Cardiac muscle cell (in vitro differentiated cells and primary cell): ENCODE measurements around the gene SH3GL2. TPM values are rescaled to one million over a fixed set of nuclear protein-coding genes. Genes with fewer than 3 reads are reported as not detected.
A peak's percentile ranks its signal among the peaks of the same experiment; 100 is the strongest.

Experiments used
- DNase-seq, 2 donors: peaks; one replicate each; pipeline versions ENCODE4 v3.0.0 to v3.0.0-alpha.2; 2010 to 2017; ENCODE audit warnings: low read depth in 1 of 2, low spot score in 1 of 2
- H3K27ac ChIP-seq: fragments of 200-600 bp; sonication (generic); 2 replicates; pipeline ENCODE4 v1.5.1; 2016
- H3K27me3 ChIP-seq: fragments of 200-600 bp; sonication (generic); 2 replicates; pipeline ENCODE4 v1.6.0; 2016; ENCODE audit warnings: control low read depth
- H3K36me3 ChIP-seq: fragments of 200-600 bp; sonication (generic); 2 replicates; pipeline ENCODE4 v1.5.1; 2016; ENCODE audit warnings: control low read depth
- H3K4me1 ChIP-seq: fragments of 200-600 bp; sonication (generic); 2 replicates; pipeline ENCODE4 v1.8.1; 2017; ENCODE audit warnings: low read depth, mild to moderate bottlenecking, mixed run types
- H3K4me3 ChIP-seq: fragments of 200-600 bp; sonication (generic); 2 replicates; pipeline ENCODE4 v1.5.1; 2016; ENCODE audit warnings: mild to moderate bottlenecking
- H3K9me3 ChIP-seq: fragments of 200-600 bp; sonication (generic); 2 replicates; pipeline ENCODE4 v1.5.1; 2017; ENCODE audit warnings: low read depth, mild to moderate bottlenecking, control low read depth
- CTCF ChIP-seq: IDR thresholded peaks from 2 replicates; pipeline ENCODE4 v1.5.1; 2012; ENCODE audit warnings: low read depth, mild to moderate bottlenecking, low read length
- polyA plus RNA-seq: library from polyadenylated mRNA; unstranded; fragments of >200 nt; fragmentation: Nextera tagmentation; extraction: Ambion mirVana; gene quantifications from 2 replicates; pipeline ENCODE4 v1.2.1, GENCODE V29; 2016
- total RNA-seq: library from RNA; depleted of rRNA; stranded (reverse); fragments of >200 nt; gene quantifications from 2 replicates; pipeline ENCODE4 v1.2.3, GENCODE V29; 2016

Gene SH3GL2
- total and polyA plus RNA-seq, 2 experiments from 2014 or later, result 0.06 TPM; not detected in 1

GRCh38 chr9:17589771-17590170 lies 10.9 kb downstream of the SH3GL2 start:
- Histone ChIP-seq H3K4me1 (no peaks in the 10 kb centered on the region), H3K9me3 (no peaks in the 10 kb centered on the region), H3K27ac (no peak overlapping the region), H3K36me3 (no peaks in the 10 kb centered on the region), H3K27me3 (peaks cover 3% of the 10 kb centered on the region), H3K4me3 (no peak overlapping the region)
- no peak for DNase-seq
- TF ChIP-seq CTCF, result no peak

DNA sequence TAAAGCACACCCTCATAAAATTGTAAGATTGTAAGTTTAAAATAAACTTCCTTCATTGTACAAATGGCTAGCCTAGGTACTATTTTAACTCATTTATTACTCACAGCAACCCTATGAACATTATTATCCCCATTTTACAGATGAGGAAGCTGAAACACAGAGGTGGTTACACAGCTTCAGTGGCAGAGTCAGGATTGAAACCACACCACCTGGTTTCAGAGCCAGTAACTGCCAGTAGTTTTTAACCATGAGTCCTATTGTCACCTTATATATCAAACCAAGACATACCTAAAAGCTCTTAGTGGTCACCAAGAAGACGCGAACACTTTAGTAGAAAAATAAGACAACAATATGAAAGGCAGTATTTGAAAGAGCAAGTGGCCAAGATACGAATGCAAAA lies 16.1 kb downstream of the SH3GL2 start:
- TF ChIP-seq CTCF, result no peak
- Histone ChIP-seq H3K4me3 (no peak overlapping the region), H3K9me3 (no peaks in the 10 kb centered on the region), H3K27ac (no peak overlapping the region), H3K36me3 (no peaks in the 10 kb centered on the region), H3K4me1 (no peaks in the 10 kb centered on the region), H3K27me3 (no peaks in the 10 kb centered on the region)
- DNase-seq, result no peak

GRCh38 chr9:17597977-17598376 lies 19.1 kb downstream of the SH3GL2 start:
- Histone ChIP-seq H3K4me1 (no peaks in the 10 kb centered on the region), H3K27ac (no peak overlapping the region), H3K27me3 (no peaks in the 10 kb centered on the region), H3K36me3 (no peaks in the 10 kb centered on the region), H3K4me3 (no peak overlapping the region), H3K9me3 (no peaks in the 10 kb centered on the region)
- DNase-seq, result no peak
- no peak for TF ChIP-seq CTCF

DNA sequence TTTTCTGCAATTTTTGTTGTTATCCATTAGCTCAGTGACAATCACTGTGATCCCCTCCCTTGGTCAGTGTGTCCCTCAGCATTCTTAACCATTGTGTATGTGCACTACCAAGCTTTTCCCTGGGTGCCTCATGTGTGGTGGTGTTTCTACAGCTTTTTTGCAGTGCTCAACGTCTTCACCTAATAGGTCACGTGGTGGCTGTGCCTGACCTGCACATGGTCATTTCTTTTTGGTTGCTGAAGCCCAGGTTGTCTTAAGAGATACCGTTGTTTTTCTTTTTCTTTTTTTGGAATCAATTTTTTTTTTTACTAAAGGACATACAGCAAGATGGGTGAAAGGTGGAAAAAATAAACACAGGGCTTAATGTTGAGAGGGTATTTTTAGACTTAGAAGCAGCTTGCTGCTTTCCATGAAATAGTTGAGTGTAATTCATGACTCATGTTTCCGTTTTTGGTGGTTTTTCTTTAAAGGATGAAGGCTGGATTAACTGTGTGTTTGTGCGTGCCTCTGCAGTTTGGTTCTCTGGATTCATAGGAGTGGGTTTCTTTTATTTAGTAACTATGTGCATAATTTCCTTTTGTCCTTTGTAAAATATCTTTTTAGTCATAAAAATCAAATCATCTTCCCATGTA lies 22.2 kb downstream of the SH3GL2 start:
- DNase-seq, result peak in 1 of 2 donors; percentile 9
- no peaks in the 10 kb centered on the region for H3K36me3 ChIP-seq
- H3K4me1 ChIP-seq, result no peaks in the 10 kb centered on the region
- H3K9me3 ChIP-seq, result no peaks in the 10 kb centered on the region
- no peak for TF ChIP-seq CTCF
- H3K27me3 ChIP-seq, result no peaks in the 10 kb centered on the region
- H3K4me3 ChIP-seq, result no peak overlapping the region
- H3K27ac ChIP-seq, result no peak overlapping the region

GRCh38 chr9:17604556-17604955 lies 25.7 kb downstream of the SH3GL2 start:
- Histone ChIP-seq H3K27me3 (no peaks in the 10 kb centered on the region), H3K4me3 (no peak overlapping the region), H3K9me3 (no peaks in the 10 kb centered on the region), H3K4me1 (no peaks in the 10 kb centered on the region), H3K36me3 (no peaks in the 10 kb centered on the region), H3K27ac (no peak overlapping the region)
- DNase-seq, result no peak
- no peak for TF ChIP-seq CTCF
